H1 (cell line): Measurements from ENCODE around the gene SND1. TPM values are rescaled to one million over a fixed set of nuclear protein-coding genes. Genes with fewer than 3 reads are reported as not detected.

Experiments
- CBX8 ChIP-seq: fragments of 300-800, 300-1000 bp; sonication (generic); IDR thresholded peaks from 2 replicates; pipeline ENCODE4 v1.7.1; 2016; ENCODE audit warnings: low read depth, low read length, borderline replicate concordance
- CTCF ChIP-seq, 3 experiments: IDR thresholded peaks; 1 replicate in 2 of 3; 2 replicates in 1 of 3; pipeline versions ENCODE4 v1.5.1 to v1.6.1; 2011; ENCODE audit warnings: low read length in 3 of 3, mild to moderate bottlenecking in 3 of 3, inconsistent platforms in 2 of 3, low read depth in 1 of 3, moderate library complexity in 1 of 3; ENCODE audit not compliant: insufficient read depth in 1 of 3; ENCODE audit errors: control extremely low read depth in 1 of 3
- EP300 ChIP-seq, 2 experiments: IDR thresholded peaks; 1 replicate in 1 of 2; 2 replicates in 1 of 2; pipeline ENCODE4 v1.6.1; 2011 to 2012; ENCODE audit warnings: low read depth in 2 of 2, low read length in 2 of 2, mild to moderate bottlenecking in 2 of 2, borderline replicate concordance in 1 of 2, inconsistent platforms in 1 of 2, moderate library complexity in 1 of 2
- polyA plus RNA-seq, 7 experiments: library from polyadenylated mRNA; depleted of rRNA in 3 of 7; stranded (reverse) in 5 of 7; unstranded in 2 of 7; fragments of >200 nt in 5 of 7; fragments of 200-250 nt in 2 of 7; gene quantifications; 1 replicate in 5 of 7; 2 replicates in 1 of 7; 4 replicates in 1 of 7; pipeline versions ENCODE4 v1.2.1 to v1.2.3, GENCODE V29; 2011 to 2013; ENCODE audit warnings: missing spikeins in 2 of 7, mixed read lengths in 2 of 7
- total RNA-seq: library from RNA; stranded (reverse); fragmentation: NEBNext Ultra II Directional; extraction: Animal tissue kit (Norgen Biotek cat#: 25700); gene quantifications from 2 replicates; pipeline ENCODE4 v1.2.1, GENCODE V29; 2021

Gene SND1
- total and polyA plus RNA-seq, 2 of the 8 experiments (the other 6 are each of a cell fraction or from before 2014, with no cell fraction given), result 122 to 290 TPM

- TF ChIP-seq CTCF (IDR thresholded peaks at IDR 0.05; ENCODE audit: control extremely low read depth in 1 of 3, insufficient read depth in 1 of 3, low read depth in 1 of 3, low read length in 3 of 3) (no peak), EP300 (IDR thresholded peaks at IDR 0.05; ENCODE audit: borderline replicate concordance in 1 of 2, low read depth in 2 of 2, low read length in 2 of 2) (no peak), CBX8 (no peak)
These were observed 275.3 kb downstream of the SND1 start (continued) for GRCh38 chr7:127927348-127927696.
